Colonic mucosa (tissue), 4 donors: Measurements from ENCODE around the gene WDR81. TPM values are rescaled to one million over a fixed set of nuclear protein-coding genes. Genes with fewer than 3 reads are reported as not detected.
"Not testable (repeated sequence)": the region's sequence is repeated elsewhere in the genome, so short reads cannot be mapped to it uniquely, and the experiment has no call there.

Experiments used
- DNase-seq: peaks from one replicate; pipeline ENCODE4 v3.0.0-alpha.2; 2020
- H3K27ac ChIP-seq: fragments of 200-600 bp; one replicate; pipeline ENCODE4 v1.8.0; 2021
- H3K27me3 ChIP-seq: fragments of 200-600 bp; one replicate; pipeline ENCODE4 v1.8.0; 2021
- H3K36me3 ChIP-seq: fragments of 200-600 bp; one replicate; pipeline ENCODE4 v1.8.0; 2021
- H3K4me1 ChIP-seq: fragments of 200-600 bp; one replicate; pipeline ENCODE4 v1.8.0; 2021; ENCODE audit warnings: mild to moderate bottlenecking
- H3K4me3 ChIP-seq: fragments of 200-600 bp; one replicate; pipeline ENCODE4 v1.8.0; 2021
- H3K9ac ChIP-seq, 2 donors: one replicate each; pipeline ENCODE4 v1.7.0; 2013; ENCODE audit warnings: control low read depth in 2 of 2, low read depth in 2 of 2, low read length in 2 of 2
- H3K9me3 ChIP-seq: fragments of 200-600 bp; one replicate; pipeline ENCODE4 v1.8.0; 2021
- CTCF ChIP-seq: fragments of 200-600 bp; IDR thresholded peaks from one replicate; pipeline ENCODE4 v1.8.0; 2022; ENCODE audit warnings: antibody characterized with exemption, mild to moderate bottlenecking
- intact Hi-C: fragments of 100-400 bp; cut with DNase I; formaldehyde crosslinking; loops from one replicate; pipeline ENCODE4 v1.14.1; 2022
- total RNA-seq, 2 donors: library from RNA; stranded (reverse); fragmentation: NEBNext Ultra II Directional in 1 of 2; extraction: Animal tissue kit (Norgen Biotek cat#: 25700) in 1 of 2; gene quantifications; one replicate each; pipeline ENCODE4 v1.2.1, GENCODE V29; 2021
- donor health status: healthy.
- donor health status: DM: no; HTN: no; CAD: no.
- donor health status: DM: no; HTN: no; CAD: no.

The WDR81 gene
- total RNA-seq, 2 donors from 2014 or later, result 9.2 to 16.0 TPM

- Histone ChIP-seq H3K27me3 (no peaks in the 10 kb centered on the region), H3K9ac (no peak overlapping the region)
Observed at GRCh38 chr17:1718362-1719165, 5.9 kb upstream of the WDR81 start.

GRCh38 chr17:1720856-1721386 lies 3.6 kb upstream of the WDR81 start:
- H3K9me3 ChIP-seq, result no peaks in the 10 kb centered on the region
- DNase-seq, result peak; percentile 81
- H3K4me3 ChIP-seq, result no peak overlapping the region
- H3K9ac ChIP-seq, result peak overlapping the region in 1 of 2 donors; percentile 58
- peak; percentile 91 for TF ChIP-seq CTCF
- H3K36me3 ChIP-seq, result no peaks in the 10 kb centered on the region
- no peak overlapping the region for H3K27ac ChIP-seq
- intact Hi-C loops, result loop anchor here (5.0 kb wide), 1 partner anchor 146 kb away; no protein-coding TSS in a partner anchor
- peaks cover 14% of the 10 kb centered on the region for H3K4me1 ChIP-seq
- no peaks in the 10 kb centered on the region for H3K27me3 ChIP-seq

More at GRCh38 chr17:1718362-1719165, 5.9 kb upstream of the WDR81 start:
- Histone ChIP-seq H3K4me3 (no peak overlapping the region), H3K36me3 (no peaks in the 10 kb centered on the region), H3K27ac (peak overlapping the region; percentile 99), H3K9me3 (no peaks in the 10 kb centered on the region), H3K4me1 (peaks cover 18% of the 10 kb centered on the region)
- no peak for TF ChIP-seq CTCF
- DNase-seq, result no peak
- intact Hi-C loops, result no loop called here

GRCh38 chr17:1722022-1722421 lies 2.5 kb upstream of the WDR81 start:
- H3K4me1 ChIP-seq, result peaks cover 14% of the 10 kb centered on the region
- DNase-seq, H3K9ac ChIP-seq, H3K36me3 ChIP-seq, H3K9me3 ChIP-seq, H3K27me3 ChIP-seq, H3K4me3 ChIP-seq, H3K27ac ChIP-seq: not testable (repeated sequence)
- intact Hi-C loops, result loop anchor here (5.0 kb wide), 1 partner anchor 145 kb away; no protein-coding TSS in a partner anchor

GRCh38 chr17:1724869-1725641 lies 551 bp downstream of the WDR81 start:
- TF ChIP-seq CTCF, result no peak
- H3K27me3 ChIP-seq, result no peaks in the 10 kb centered on the region
- H3K36me3 ChIP-seq, result no peaks in the 10 kb centered on the region
- H3K9me3 ChIP-seq, result no peaks in the 10 kb centered on the region
- intact Hi-C loops, result loop anchor here (5.0 kb wide), 1 partner anchor 142 kb away; no protein-coding TSS in a partner anchor
- peaks cover 6% of the 10 kb centered on the region for H3K4me1 ChIP-seq
- H3K4me3 ChIP-seq, result peak overlapping the region; percentile 77
- H3K27ac ChIP-seq, result peak overlapping the region; percentile 67
- peak overlapping the region; percentile 73 to 81 for H3K9ac ChIP-seq
- DNase-seq, result no peak

- TF ChIP-seq CTCF, result no peak
- Histone ChIP-seq H3K9ac (peak overlapping the region in 1 of 2 donors; percentile 81), H3K4me3 (peak overlapping the region; percentile 77), H3K36me3 (no peaks in the 10 kb centered on the region), H3K4me1 (peaks cover 6% of the 10 kb centered on the region), H3K27ac (no peak overlapping the region), H3K27me3 (no peaks in the 10 kb centered on the region), H3K9me3 (no peaks in the 10 kb centered on the region)
- no peak for DNase-seq
- intact Hi-C loops, result no loop called here
Observed at GRCh38 chr17:1725642-1726511, 1.4 kb downstream of the WDR81 start.
